K562 (cell line): ENCODE measurements around the gene DOLK. TPM values are rescaled to one million over a fixed set of nuclear protein-coding genes. Genes with fewer than 3 reads are reported as not detected.

Experiments
- DMBX1 ChIP-seq: fragments of 250-450 bp; sonication (Bioruptor Pico); IDR thresholded peaks from 2 replicates; pipeline ENCODE4 v1.8.0; 2022; ENCODE audit warnings: inconsistent platforms, mild to moderate bottlenecking, moderate library complexity, borderline replicate concordance
- KAT7 ChIP-seq: sonication (generic); formaldehyde crosslinking; IDR thresholded peaks from 2 replicates; pipeline ENCODE4 v1.8.0; 2022; ENCODE audit warnings: missing genetic modification reagents, mild to moderate bottlenecking, borderline replicate concordance
- KLF10 ChIP-seq: fragments of 250-450 bp; sonication (Bioruptor Pico); IDR thresholded peaks from 2 replicates; pipeline ENCODE4 v1.6.1; 2021; ENCODE audit warnings: matching md5 sums
- MYC ChIP-seq, 2 experiments: fragments of 250-450 bp in 1 of 2; sonication (Bioruptor Pico) in 1 of 2; IDR thresholded peaks; 2 replicates each; pipeline versions ENCODE4 v1.5.1 to v1.6.1; 2012 to 2021; ENCODE audit warnings: low read depth in 2 of 2, borderline replicate concordance in 1 of 2, improper control_type of control experiment in 1 of 2, low read length in 1 of 2, mild to moderate bottlenecking in 1 of 2, moderate library complexity in 1 of 2
- NFE2L1 ChIP-seq: fragments of 450-650 bp; IDR thresholded peaks from 2 replicates; pipeline ENCODE4 v1.6.1; 2016; ENCODE audit warnings: missing genetic modification characterization, low read depth, mild to moderate bottlenecking, missing compliant biosample characterization, moderate library complexity, borderline replicate concordance
- NFXL1 ChIP-seq: fragments of 450-650 bp; formaldehyde crosslinking; IDR thresholded peaks from 2 replicates; pipeline ENCODE4 v1.4.0; 2021; ENCODE audit warnings: mild to moderate bottlenecking
- NKRF ChIP-seq: fragments of 450-650 bp; IDR thresholded peaks from 2 replicates; pipeline ENCODE4 v1.6.1; 2016; ENCODE audit warnings: borderline replicate concordance
- VEZF1 ChIP-seq: fragments of 200-800 bp; sonication (Bioruptor generic); IDR thresholded peaks from 2 replicates; pipeline ENCODE4 v1.6.1; 2017; ENCODE audit warnings: missing genetic modification characterization, missing compliant biosample characterization
- ZKSCAN3 ChIP-seq: fragments of 250-450 bp; sonication (Bioruptor Pico); IDR thresholded peaks from 2 replicates; pipeline ENCODE4 v1.4.0; 2020
- ZNF407 ChIP-seq: fragments of 450-650 bp; IDR thresholded peaks from 2 replicates; pipeline ENCODE4 v1.6.1; 2016; ENCODE audit warnings: low read depth
- ZNF511 ChIP-seq: sonication (generic); formaldehyde crosslinking; IDR thresholded peaks from 2 replicates; pipeline ENCODE4 v1.8.0; 2022; ENCODE audit warnings: mild to moderate bottlenecking, missing genetic modification reagents
- polyA plus RNA-seq, 8 experiments: library from polyadenylated mRNA; depleted of rRNA in 4 of 8; stranded (reverse) in 5 of 8; unstranded in 3 of 8; fragments of >200 nt; fragmentation: Nextera tagmentation in 2 of 8; fragmentation: Illumina TruSeq in 1 of 8; extraction: Ambion mirVana in 2 of 8; extraction: Trizol in 1 of 8; gene quantifications; 2 replicates each; pipeline versions ENCODE4 v1.2.1 to v1.2.3, GENCODE V29; 2011 to 2014; ENCODE audit warnings: inconsistent platforms in 1 of 8, missing spikeins in 1 of 8
- total RNA-seq, 7 experiments: library from RNA; depleted of rRNA in 6 of 7; stranded (reverse); fragments of >200 nt in 6 of 7; fragmentation: Illumina TruSeq in 2 of 7; extraction: Trizol in 2 of 7; gene quantifications; 2 replicates each; pipeline versions ENCODE4 v1.2.1 to v1.2.3, GENCODE V29; 2011 to 2021; ENCODE audit warnings: low replicate concordance in 1 of 7

Gene DOLK
- total and polyA plus RNA-seq, 9 of the 15 experiments (the other 6 are each of a cell fraction or from before 2014, with no cell fraction given) = 2.6 to 14.2 (median 11.7) TPM

- TF ChIP-seq ZNF407 (no peak), NKRF (0 out of 2 replicates have a peak, but pooled peaks have one; percentile 79), NFE2L1 (tag) (no peak), KLF10 (CRISPR knock-in tag) (no peak), DMBX1 (CRISPR knock-in tag) (no peak), VEZF1 (CRISPR knock-in tag) (peak; percentile 88), ZKSCAN3 (CRISPR knock-in tag) (no peak), KAT7 (no peak), NFXL1 (CRISPR knock-in tag) (no peak), MYC (IDR thresholded peaks at IDR 0.05; ENCODE audit: low read depth, low read length) (peak; percentile 78), MYC (CRISPR knock-in tag; IDR thresholded peaks at IDR 0.05; ENCODE audit: borderline replicate concordance, low read depth) (no peak; the same call in 1 of the 2 replicates), ZNF511 (CRISPR knock-in tag) (no peak)
These were observed at the start of gene DOLK, which contains the start of gene NUP188 (continued) for GRCh38 chr9:128947527-128948301.
